Stimulated activated CD8-positive, alpha-beta memory T cell treated with anti-CD3 and anti-CD28 coated beads, Interleukin-7, amount 100 ng/mL, for 1 hour (primary cell): ENCODE data around the gene NHSL1.

Source experiments
- DNase-seq, 2 donors: peaks; one replicate each; pipeline ENCODE4 v3.0.0-alpha.2; 2020; ENCODE audit warnings: low read depth in 2 of 2

Gene NHSL1

GRCh38 chr6:138401960-138402837 lies 97.1 kb downstream of the NHSL1 start:
- no peak for DNase-seq

GRCh38 chr6:138400326-138400725 lies 99.0 kb downstream of the NHSL1 start:
- DNase-seq: no peak

- no peak for DNase-seq
These were observed 101.9 kb downstream of the NHSL1 start for GRCh38 chr6:138397128-138398122.

GRCh38 chr6:138396709-138397108 lies 102.6 kb downstream of the NHSL1 start:
- no peak for DNase-seq

- no peak for DNase-seq
These were observed 105.2 kb downstream of the NHSL1 start for GRCh38 chr6:138393871-138394783.

GRCh38 chr6:138389551-138389950 lies 109.7 kb downstream of the NHSL1 start:
- no peak for DNase-seq

GRCh38 chr6:138387577-138388368 lies 111.5 kb downstream of the NHSL1 start:
- no peak for DNase-seq

GRCh38 chr6:138386897-138387296 lies 112.4 kb downstream of the NHSL1 start:
- no peak for DNase-seq

- DNase-seq: no peak
These were observed 115.5 kb downstream of the NHSL1 start for GRCh38 chr6:138383776-138384175.

GRCh38 chr6:138382498-138383265 lies 116.6 kb downstream of the NHSL1 start:
- DNase-seq: no peak

GRCh38 chr6:138378463-138378862 lies 120.8 kb downstream of the NHSL1 start:
- no peak for DNase-seq

- no peak for DNase-seq
These were observed 121.5 kb downstream of the NHSL1 start, which contains the start of gene SMIM28 for GRCh38 chr6:138377844-138378243. Gene SMIM28 (plus strand): TSS chr6:138377905. CDS start chr6:138378073, 168 bp downstream.

GRCh38 chr6:138377042-138377441 lies 122.3 kb downstream of the NHSL1 start:
- DNase-seq: no peak

GRCh38 chr6:138374815-138375214 lies 124.5 kb downstream of the NHSL1 start:
- no peak for DNase-seq

GRCh38 chr6:138374230-138374629 lies 125.1 kb downstream of the NHSL1 start:
- no peak for DNase-seq

- DNase-seq: no peak
These were observed 126.4 kb downstream of the NHSL1 start for GRCh38 chr6:138372711-138373463.
